Activated B cell treated with CpG ODN at 0.5 μM for 24 hours (primary cell): ENCODE data around the gene SLK. TPM values are rescaled to one million over a fixed set of nuclear protein-coding genes. Genes with fewer than 3 reads are reported as not detected.

Source experiments
- ATAC-seq: fragments of 200-7000 bp; cut with Tn5 transposase; one replicate; pipeline ENCODE4 v1.10.0; 2021; ENCODE audit warnings: low read depth, mild to moderate bottlenecking, moderate library complexity
- CTCF ChIA-PET: fragments of 350-600 bp; sonication (Branson Sonifier 250); formaldehyde crosslinking; loops from one replicate; lab custom pipeline; 2021; ENCODE audit warnings: antibody characterized with exemption; lab: Charles Lee
- POLR2A ChIA-PET: fragments of 350-600 bp; sonication (Branson Sonifier 250); formaldehyde crosslinking; loops from one replicate; lab custom pipeline; 2021; ENCODE audit warnings: antibody characterized with exemption; lab: Charles Lee
- DNase-seq: peaks from one replicate; pipeline ENCODE4 v3.0.0; 2022
- H3K27ac Mint-ChIP-seq: one replicate; pipeline ENCODE4 v1.8.0; 2020; ENCODE audit warnings: mixed read lengths
- H3K27me3 Mint-ChIP-seq: one replicate; pipeline ENCODE4 v1.8.0; 2021; ENCODE audit warnings: mixed read lengths
- H3K36me3 Mint-ChIP-seq: one replicate; pipeline ENCODE4 v1.8.0; 2021; ENCODE audit warnings: low read depth, mixed read lengths
- H3K4me1 Mint-ChIP-seq: one replicate; pipeline ENCODE4 v1.8.0; 2021; ENCODE audit warnings: mixed read lengths
- H3K4me3 Mint-ChIP-seq: one replicate; pipeline ENCODE4 v1.8.0; 2020; ENCODE audit warnings: mild to moderate bottlenecking, mixed read lengths
- H3K9me3 Mint-ChIP-seq: one replicate; pipeline ENCODE4 v1.8.0; 2020; ENCODE audit warnings: mixed read lengths
- CTCF ChIP-seq: fragments of 200-600 bp; IDR thresholded peaks from one replicate; pipeline ENCODE4 v1.8.0; 2022; ENCODE audit warnings: antibody characterized with exemption, mild to moderate bottlenecking
- intact Hi-C: fragments of 100-400 bp; cut with micrococcal nuclease; formaldehyde crosslinking; loops from one replicate; pipeline ENCODE4 v1.15.1; 2024
- total RNA-seq: library from RNA; stranded (reverse); gene quantifications from 2 replicates; pipeline ENCODE4 v1.2.3, GENCODE V29; 2022

The SLK gene
- total RNA-seq, 1 donor from 2014 or later = 14.0 TPM

- H3K36me3 Mint-ChIP-seq = no peaks in the 10 kb centered on the region
- ChIA-PET POLR2A (no interaction called here), CTCF (no interaction called here)
- no peak overlapping the region for H3K4me3 Mint-ChIP-seq
- peaks cover 2% of the 10 kb centered on the region for H3K27me3 Mint-ChIP-seq
- no peak for TF ChIP-seq CTCF
- DNase-seq (no peak), ATAC-seq (no peak)
- H3K4me1 Mint-ChIP-seq = no peaks in the 10 kb centered on the region
- intact Hi-C loops = no loop called here
- no peak overlapping the region for H3K27ac Mint-ChIP-seq
- H3K9me3 Mint-ChIP-seq = no peaks in the 10 kb centered on the region
Observed at GRCh38 chr10:104077247-104077646, 110.3 kb downstream of the SLK start.

- peaks cover 2% of the 10 kb centered on the region for H3K27me3 Mint-ChIP-seq
- DNase-seq (no peak), ATAC-seq (no peak)
- no peak for TF ChIP-seq CTCF
- no peak overlapping the region for H3K4me3 Mint-ChIP-seq
- H3K27ac Mint-ChIP-seq = no peak overlapping the region
- ChIA-PET CTCF (no interaction called here), POLR2A (no interaction called here)
- H3K9me3 Mint-ChIP-seq = no peaks in the 10 kb centered on the region
- H3K36me3 Mint-ChIP-seq = no peaks in the 10 kb centered on the region
- intact Hi-C loops = no loop called here
- H3K4me1 Mint-ChIP-seq = no peaks in the 10 kb centered on the region
Observed at GRCh38 chr10:104077663-104078151, 110.8 kb downstream of the SLK start.

Other genes starting within 250 kb of the SLK start
- gene SH3PXD2A, start 111.6 kb upstream of the SLK start, total RNA-seq = 15.7 and 18.2 TPM in 2 replicates
- 14.0 and 14.2 TPM in 2 replicates for gene STN1, start 49.0 kb upstream of the SLK start, total RNA-seq
- gene COL17A1, start 118.7 kb downstream of the SLK start, total RNA-seq = not detected in 2 replicates
- gene SFR1, start 155.0 kb downstream of the SLK start, total RNA-seq = 12.3 TPM in 2 replicates